Activated CD4-positive, alpha-beta T cell treated with anti-CD3 and anti-CD28 coated beads for 1 hour (primary cell): ENCODE data around the gene ALOX15B.

Experiments
- DNase-seq: peaks from one replicate; pipeline ENCODE4 v3.0.0-alpha.2; 2020

ALOX15B gene

DNA sequence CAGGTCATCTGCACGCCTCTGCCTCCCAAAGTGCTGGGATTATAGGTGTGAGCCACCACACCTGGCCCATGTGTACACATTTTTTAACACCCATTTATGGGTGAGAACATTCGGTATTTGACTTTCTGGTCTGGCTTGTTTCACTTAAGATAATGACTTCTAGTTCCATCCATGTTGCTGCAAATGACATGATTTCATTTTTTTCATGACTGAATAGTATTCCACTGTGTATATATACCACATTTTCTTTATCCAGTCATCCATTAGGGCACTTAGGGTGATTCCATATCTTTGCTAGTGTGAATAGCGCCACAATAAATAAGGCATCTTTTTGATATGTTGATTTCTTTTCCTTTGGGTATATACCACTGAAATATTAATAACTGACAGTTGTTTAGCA is 43.0 kb downstream of the ALOX15B start:
- DNase-seq, result no peak

DNA sequence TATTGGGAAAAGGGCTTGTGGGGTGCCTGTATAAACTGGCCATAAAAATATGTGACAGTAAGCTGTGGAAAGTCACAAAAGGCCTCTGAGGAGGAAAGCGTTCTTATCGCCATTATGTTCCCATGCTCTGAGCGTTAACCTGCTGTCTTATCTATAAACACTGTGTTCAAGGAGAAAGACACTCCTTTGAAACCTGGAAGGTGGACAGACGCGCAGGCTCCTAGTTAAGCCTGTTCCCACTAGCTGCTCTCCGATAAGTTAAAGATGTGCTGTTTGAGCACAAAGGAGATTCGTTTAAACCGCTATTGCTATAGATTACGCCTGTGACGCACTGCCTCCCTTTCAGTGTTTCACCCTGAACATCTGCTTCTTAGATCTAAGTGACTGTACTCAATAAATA is 43.4 kb downstream of the ALOX15B start:
- DNase-seq, result no peak

DNA sequence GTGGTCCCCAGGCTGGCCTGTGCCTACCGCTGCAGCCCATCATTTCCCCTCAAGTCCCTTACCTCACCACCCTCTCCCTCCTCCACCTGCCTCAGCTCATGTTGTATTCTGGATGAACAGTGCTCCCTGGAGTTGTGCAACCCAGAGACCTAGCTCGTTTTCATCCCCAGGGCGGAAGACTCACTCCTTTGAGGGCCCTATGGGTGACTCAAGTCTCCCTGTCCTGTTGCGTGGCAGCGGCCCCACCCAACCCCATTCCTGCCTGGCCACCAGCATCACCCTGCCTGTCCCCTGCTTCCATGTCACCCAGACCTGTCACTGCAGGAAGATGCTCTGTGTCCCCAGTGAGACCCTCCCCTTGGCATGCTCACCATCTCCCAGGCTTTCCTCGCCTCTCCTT is 45.4 kb downstream of the ALOX15B start:
- no peak for DNase-seq

DNA sequence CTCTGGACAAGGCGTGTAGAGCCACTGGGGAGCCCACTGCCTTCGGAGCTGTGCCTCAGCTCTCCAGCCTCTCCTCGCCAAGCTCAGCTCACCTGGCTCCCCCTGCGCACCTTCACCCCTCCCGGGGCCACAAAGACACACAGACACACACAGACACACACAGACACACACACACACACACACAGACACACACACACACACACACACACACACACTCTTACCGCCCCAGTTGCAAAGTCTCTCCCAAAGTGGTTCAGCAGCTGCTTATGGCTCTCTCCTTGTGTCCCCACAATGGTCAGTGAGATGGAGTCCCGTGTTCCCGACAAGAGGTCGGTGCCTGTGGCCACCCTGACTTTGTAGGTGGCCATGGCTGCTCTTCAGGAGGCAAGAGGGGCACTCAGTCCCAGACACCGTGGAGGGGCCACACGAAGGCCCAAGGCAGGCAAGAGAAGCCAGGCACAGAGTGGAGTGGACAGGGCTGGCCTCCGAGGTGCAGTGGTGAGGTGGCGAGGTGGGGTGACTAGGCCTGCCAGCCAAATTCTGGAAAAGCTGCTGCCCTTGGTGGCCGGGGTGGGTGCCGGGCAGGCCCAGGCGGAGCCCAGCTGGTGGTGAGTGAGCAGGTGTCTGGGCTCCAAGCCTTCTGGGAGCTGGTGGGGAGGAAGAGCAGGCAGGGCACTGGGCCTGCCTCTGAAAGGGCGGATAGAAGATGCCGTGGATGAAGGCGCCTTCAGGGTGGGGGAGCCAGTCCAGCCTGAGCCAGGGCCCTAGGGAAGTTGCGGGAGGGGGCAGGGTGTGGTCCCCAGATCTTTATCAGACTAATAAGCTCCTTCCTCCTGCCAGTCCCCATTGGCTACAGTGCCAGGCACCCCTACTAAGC is 48.5 kb downstream of the ALOX15B start, which contains the start of gene ALOX12B:
ALOX12B (minus strand) TSS at position 642 of the 877 bp plus-strand sequence; CDS start at position 368, 274 bp downstream.
- no peak for DNase-seq

DNA sequence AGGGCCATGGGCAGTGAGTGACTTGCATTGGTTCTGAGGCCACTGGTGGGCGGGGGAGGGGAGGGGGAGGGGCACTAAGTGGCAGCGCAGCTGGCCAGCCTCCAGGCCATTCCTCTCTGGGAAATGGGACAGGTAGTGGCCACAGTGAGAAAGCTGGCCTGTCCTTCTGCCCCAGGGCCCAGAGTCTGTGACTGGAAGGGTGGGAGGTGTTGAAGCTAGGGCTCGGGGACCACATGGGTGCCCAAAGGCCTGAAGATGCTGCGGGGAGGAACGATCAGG is 49.0 kb downstream of the ALOX15B start:
- DNase-seq, result no peak

DNA sequence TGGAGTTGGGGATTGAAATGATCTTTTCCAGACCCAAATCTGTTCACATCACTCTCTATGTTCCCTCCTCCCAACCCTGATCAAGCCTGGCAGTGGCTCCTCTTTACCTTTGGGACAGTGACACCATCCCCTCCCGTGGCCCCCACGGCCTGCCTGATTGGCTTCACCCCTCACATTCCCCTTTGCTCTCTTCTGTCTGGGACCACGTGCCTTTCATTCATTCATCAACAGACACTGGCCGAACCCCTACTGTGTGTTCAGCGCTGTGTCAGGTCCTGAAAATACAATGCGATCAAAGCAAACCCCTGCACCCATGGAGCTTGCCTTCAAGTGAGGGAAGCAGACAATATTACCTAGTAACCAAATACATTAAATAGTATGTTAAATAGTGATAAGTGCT is 50.9 kb downstream of the ALOX15B start:
- no peak for DNase-seq

DNA sequence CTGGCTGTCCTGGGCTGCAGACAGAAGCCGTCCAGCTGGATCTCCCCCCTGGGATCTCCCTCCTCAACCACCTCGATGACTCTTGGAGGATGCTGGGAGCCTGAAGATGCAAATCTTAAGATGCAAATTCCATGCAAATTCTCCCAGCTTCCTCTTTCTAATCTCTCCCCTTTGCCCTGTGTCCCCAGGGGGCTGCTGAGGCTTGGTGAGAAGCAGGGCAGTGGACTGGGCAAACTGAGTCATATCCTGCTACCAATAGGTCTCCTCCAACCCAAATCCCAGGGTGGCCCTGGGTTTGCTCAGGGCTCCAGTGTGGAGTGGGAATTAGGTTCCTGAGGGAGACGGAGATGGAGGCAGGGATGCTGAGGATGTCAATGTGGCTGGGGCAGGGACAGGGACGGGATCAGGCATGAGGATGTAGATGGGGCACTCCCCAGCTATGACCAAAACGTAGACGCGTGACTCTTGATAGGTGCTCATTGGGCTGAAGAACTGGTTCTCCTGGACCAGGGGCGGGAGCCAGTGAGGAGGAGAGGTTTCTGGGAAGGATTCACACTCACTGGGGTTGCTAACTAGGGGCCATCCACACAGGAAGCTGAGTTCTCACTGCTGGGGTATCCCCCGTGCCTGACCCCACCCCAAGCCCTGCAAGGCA is 52.3 kb downstream of the ALOX15B start:
- DNase-seq, result no peak

DNA sequence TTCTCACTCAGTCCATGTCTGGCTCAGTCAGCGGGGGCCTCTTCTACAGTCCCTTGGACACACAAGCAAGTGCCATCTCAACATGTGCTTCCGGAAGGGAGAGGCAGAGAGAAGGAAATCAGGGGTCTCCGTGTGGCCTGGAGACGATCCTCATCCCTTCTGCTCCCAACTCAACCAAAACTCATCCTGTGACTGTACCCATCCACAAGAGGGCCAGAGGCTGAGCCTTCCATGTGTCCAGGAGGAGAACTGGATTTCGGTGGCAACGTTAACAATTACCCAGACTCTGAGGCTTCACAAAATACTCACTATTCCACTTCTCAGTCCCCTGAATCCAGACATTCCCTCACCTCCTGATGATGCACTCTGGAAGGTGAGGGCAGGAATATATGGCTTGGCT is 56.5 kb downstream of the ALOX15B start:
- DNase-seq, result no peak

DNA sequence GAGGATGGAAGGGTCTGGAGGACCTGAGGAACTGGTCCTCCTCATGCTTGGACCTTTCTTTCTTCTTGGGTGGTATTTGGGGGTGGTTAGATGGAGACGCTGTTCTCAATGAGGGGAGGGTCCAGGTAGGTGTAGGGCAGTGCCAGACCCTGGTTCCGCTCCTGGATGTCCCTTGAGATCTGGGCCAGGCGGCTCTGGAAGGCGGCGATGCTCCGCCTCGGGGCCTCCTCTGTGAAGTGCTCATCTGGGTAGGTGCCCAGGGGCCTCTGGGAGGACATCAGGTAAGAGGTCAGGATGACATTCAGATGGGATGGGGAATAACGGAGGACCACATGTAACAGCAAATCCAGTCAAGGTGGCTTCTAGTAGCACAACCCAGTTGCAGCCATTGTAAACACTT is 57.7 kb downstream of the ALOX15B start:
- no peak for DNase-seq
